Liver (tissue), 4 donors: ENCODE measurements around the gene MTLN. TPM values are rescaled to one million over a fixed set of nuclear protein-coding genes. Genes with fewer than 3 reads are reported as not detected.

Experiments
- polyA plus RNA-seq, 2 donors: library from polyadenylated mRNA; stranded (reverse) in 1 of 2; unstranded in 1 of 2; fragments of 200-250 nt in 1 of 2; fragments of >200 nt in 1 of 2; fragmentation: Nextera tagmentation in 1 of 2; extraction: Ambion mirVana in 1 of 2; gene quantifications; one replicate each; pipeline versions ENCODE4 v1.2.1 to v1.2.3, GENCODE V29; 2013 to 2015
- total RNA-seq, 2 donors: library from RNA; depleted of rRNA; stranded (reverse); fragments of >200 nt; gene quantifications; one replicate each; pipeline ENCODE4 v1.2.3, GENCODE V29; 2014
- donor health status: healthy.
- donor health status: healthy.
- donor health status: healthy.

MTLN gene
- total and polyA plus RNA-seq, 4 donors = 29.6 to 86.4 (median 65.5) TPM

Other genes with a start within 250 kb of the MTLN start
- gene MALL, start 96.7 kb downstream of the MTLN start, total RNA-seq = 1 to 10 TPM; 2.0 to 4.2 TPM
- 1 to 10 TPM; 1.6 to 3.3 TPM for gene MALL, start 96.7 kb downstream of the MTLN start, polyA plus RNA-seq
- under 1 TPM; 0.33 to 0.37 TPM for gene NPHP1, start 7.5 kb downstream of the MTLN start, total RNA-seq
- under 1 TPM; 0.33 to 0.88 TPM for gene NPHP1, start 7.5 kb downstream of the MTLN start, polyA plus RNA-seq